ENCODE measurements around the gene DSTYK. TPM values are rescaled to one million over a fixed set of nuclear protein-coding genes. Genes with fewer than 3 reads are reported as not detected.

DSTYK gene
- total RNA-seq, 1 experiment from 2014 or later: 6.3 TPM

- H3K27ac Mint-ChIP-seq (ENCODE audit: unreplicated experiment): no peak overlapping the region
- intact Hi-C loops (cut with micrococcal nuclease; ENCODE audit: unreplicated experiment): no loop called here
- H3K4me1 Mint-ChIP-seq (ENCODE audit: low read depth, unreplicated experiment): peaks cover 6% of the 10 kb centered on the region
- no peaks in the 10 kb centered on the region for H3K36me3 Mint-ChIP-seq (ENCODE audit: insufficient read depth, unreplicated experiment)
- ChIA-PET CTCF (interaction anchor here (1.0 kb wide), 1 partner anchor 37 kb away, joined by 3 read pairs; no protein-coding TSS in a partner anchor), POLR2A (no interaction called here)
- DNase-seq: no peak
- H3K27me3 Mint-ChIP-seq (ENCODE audit: insufficient read depth, unreplicated experiment): no peaks in the 10 kb centered on the region
- H3K9me3 ChIP-seq: no peaks in the 10 kb centered on the region
- no peaks in the 10 kb centered on the region for H3K27me3 ChIP-seq (replicated peaks; ENCODE audit: control insufficient read depth, insufficient read depth, low read length)
- H3K4me1 ChIP-seq: peaks cover 4% of the 10 kb centered on the region; the same call in 1 of the 2 replicates
- no peak overlapping the region for H3K4me3 Mint-ChIP-seq (ENCODE audit: unreplicated experiment)
- TF ChIP-seq, protein P1, sequence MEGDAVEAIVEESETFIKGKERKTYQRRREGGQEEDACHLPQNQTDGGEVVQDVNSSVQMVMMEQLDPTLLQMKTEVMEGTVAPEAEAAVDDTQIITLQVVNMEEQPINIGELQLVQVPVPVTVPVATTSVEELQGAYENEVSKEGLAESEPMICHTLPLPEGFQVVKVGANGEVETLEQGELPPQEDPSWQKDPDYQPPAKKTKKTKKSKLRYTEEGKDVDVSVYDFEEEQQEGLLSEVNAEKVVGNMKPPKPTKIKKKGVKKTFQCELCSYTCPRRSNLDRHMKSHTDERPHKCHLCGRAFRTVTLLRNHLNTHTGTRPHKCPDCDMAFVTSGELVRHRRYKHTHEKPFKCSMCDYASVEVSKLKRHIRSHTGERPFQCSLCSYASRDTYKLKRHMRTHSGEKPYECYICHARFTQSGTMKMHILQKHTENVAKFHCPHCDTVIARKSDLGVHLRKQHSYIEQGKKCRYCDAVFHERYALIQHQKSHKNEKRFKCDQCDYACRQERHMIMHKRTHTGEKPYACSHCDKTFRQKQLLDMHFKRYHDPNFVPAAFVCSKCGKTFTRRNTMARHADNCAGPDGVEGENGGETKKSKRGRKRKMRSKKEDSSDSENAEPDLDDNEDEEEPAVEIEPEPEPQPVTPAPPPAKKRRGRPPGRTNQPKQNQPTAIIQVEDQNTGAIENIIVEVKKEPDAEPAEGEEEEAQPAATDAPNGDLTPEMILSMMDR (IDR thresholded peaks at IDR 0.05; ENCODE audit: insufficient read depth in 1 of 2, low read depth in 1 of 2, low read length in 1 of 2, severe bottlenecking in 1 of 2, unreplicated experiment in 1 of 2): no peak
- no peak overlapping the region for H3K4me3 ChIP-seq (ENCODE audit: low read depth, low read length)
- no peaks in the 10 kb centered on the region for H3K9me3 Mint-ChIP-seq (ENCODE audit: unreplicated experiment)
- BruUV-seq (replicated peaks): no TSS peak
- no peaks in the 10 kb centered on the region for H3K36me3 ChIP-seq (ENCODE audit: control insufficient read depth, insufficient read depth, low read length)
These were observed 19.9 kb downstream of the DSTYK start for GRCh38 chr1:205191622-205192021.

- Mint-ChIP-seq H3K27me3 (ENCODE audit: insufficient read depth, unreplicated experiment) (no peaks in the 10 kb centered on the region), H3K4me1 (ENCODE audit: low read depth, unreplicated experiment) (peaks cover 6% of the 10 kb centered on the region)
These were observed 20.5 kb downstream of the DSTYK start for GRCh38 chr1:205190845-205191577.

GRCh38 chr1:205189131-205189530, 22.4 kb downstream of the DSTYK start:
- Mint-ChIP-seq H3K27me3 (ENCODE audit: insufficient read depth, unreplicated experiment) (no peaks in the 10 kb centered on the region), H3K9me3 (ENCODE audit: unreplicated experiment) (no peaks in the 10 kb centered on the region), H3K4me3 (ENCODE audit: unreplicated experiment) (no peak overlapping the region), H3K36me3 (ENCODE audit: insufficient read depth, unreplicated experiment) (no peaks in the 10 kb centered on the region), H3K27ac (ENCODE audit: unreplicated experiment) (no peak overlapping the region), H3K4me1 (ENCODE audit: low read depth, unreplicated experiment) (peaks cover 6% of the 10 kb centered on the region)
- BruUV-seq (replicated peaks): no TSS peak
- H3K4me3 ChIP-seq (ENCODE audit: low read depth, low read length): no peak overlapping the region
- CTCF ChIA-PET: interaction anchor here (0.6 kb wide), 1 partner anchor 19 kb away, joined by 4 read pairs; no protein-coding TSS in a partner anchor
- TF ChIP-seq, protein P1 (IDR thresholded peaks at IDR 0.05; ENCODE audit: insufficient read depth in 1 of 2, low read depth in 1 of 2, low read length in 1 of 2, severe bottlenecking in 1 of 2, unreplicated experiment in 1 of 2): no peak
- no peaks in the 10 kb centered on the region for H3K36me3 ChIP-seq (ENCODE audit: control insufficient read depth, insufficient read depth, low read length)
- POLR2A ChIA-PET: no interaction called here
- intact Hi-C loops (cut with micrococcal nuclease; ENCODE audit: unreplicated experiment): no loop called here
- no peak for DNase-seq
- H3K27me3 ChIP-seq (replicated peaks; ENCODE audit: control insufficient read depth, insufficient read depth, low read length): no peaks in the 10 kb centered on the region
- no peaks in the 10 kb centered on the region for H3K9me3 ChIP-seq
- peaks cover 4% of the 10 kb centered on the region; the same call in 1 of the 2 replicates for H3K4me1 ChIP-seq

More at GRCh38 chr1:205190845-205191577, 20.5 kb downstream of the DSTYK start:
- ChIA-PET CTCF (interaction anchor here (0.9 to 1.0 kb wide), 2 partner anchors 9 to 38 kb away, joined by 3 read pairs; no protein-coding TSS in a partner anchor), POLR2A (no interaction called here)
- no TSS peak for BruUV-seq (replicated peaks)
- H3K36me3 ChIP-seq (ENCODE audit: control insufficient read depth, insufficient read depth, low read length): no peaks in the 10 kb centered on the region
- TF ChIP-seq, protein P1 (IDR thresholded peaks at IDR 0.05; ENCODE audit: insufficient read depth in 1 of 2, low read depth in 1 of 2, low read length in 1 of 2, severe bottlenecking in 1 of 2, unreplicated experiment in 1 of 2): no peak
- Mint-ChIP-seq H3K9me3 (ENCODE audit: unreplicated experiment) (no peaks in the 10 kb centered on the region), H3K27ac (ENCODE audit: unreplicated experiment) (no peak overlapping the region), H3K36me3 (ENCODE audit: insufficient read depth, unreplicated experiment) (no peaks in the 10 kb centered on the region), H3K4me3 (ENCODE audit: unreplicated experiment) (no peak overlapping the region)
- H3K4me1 ChIP-seq: peaks cover 4% of the 10 kb centered on the region; the same call in 1 of the 2 replicates
- no peaks in the 10 kb centered on the region for H3K27me3 ChIP-seq (replicated peaks; ENCODE audit: control insufficient read depth, insufficient read depth, low read length)
- no peaks in the 10 kb centered on the region for H3K9me3 ChIP-seq
- intact Hi-C loops (cut with micrococcal nuclease; ENCODE audit: unreplicated experiment): no loop called here
- H3K4me3 ChIP-seq (ENCODE audit: low read depth, low read length): no peak overlapping the region
- DNase-seq: no peak
